GM12878 (cell line): ENCODE results near the gene CLCA2. TPM values are rescaled to one million over a fixed set of nuclear protein-coding genes. Genes with fewer than 3 reads are reported as not detected.

Experiments
- ATAC-seq: fragments of 200-7000 bp; cut with Tn5 transposase; 3 replicates; pipeline ENCODE4 v1.9.1; 2020; ENCODE audit warnings: mild to moderate bottlenecking, moderate library complexity
- BruUV-seq: library from RNA; stranded (reverse); fragments of 400-500 nt; replicated peaks from 2 replicates; lab custom pipeline; 2021; lab: Mats Ljungman, UMichigan
- CTCF ChIA-PET: fragments of 300-600 bp; sonication (Branson Sonifier 250); formaldehyde crosslinking; extraction: SDS; loops from one replicate; lab custom pipeline; 2021; ENCODE audit warnings: inconsistent platforms; lab: Yijun Ruan, JAX
- POLR2A ChIA-PET: fragments of 350-600 bp; formaldehyde crosslinking; extraction: SDS; loops from one replicate; lab custom pipeline; 2021; ENCODE audit warnings: inconsistent platforms; lab: Charles Lee
- RAD21 ChIA-PET: fragments of 300-600 bp; sonication (Branson Sonifier 250); formaldehyde crosslinking; loops from one replicate; lab custom pipeline; 2023; ENCODE audit warnings: antibody characterized with exemption; ENCODE audit not compliant: unreplicated experiment; lab: Charles Lee
- SMC1A ChIA-PET: fragments of 300-600 bp; sonication (Branson Sonifier 250); formaldehyde crosslinking; loops from one replicate; lab custom pipeline; 2023; ENCODE audit not compliant: unreplicated experiment, uncharacterized antibody; lab: Charles Lee
- DNase-seq: peaks from one replicate; pipeline ENCODE4 v3.0.0-alpha.2; 2011; ENCODE audit warnings: low read depth, low spot score
- FAIRE-seq: peaks from 3 replicates; lab custom pipeline; 2011; peaks lifted over from hg19 to GRCh38; lab: Jason Lieb, UNC
- H2AFZ ChIP-seq: 2 replicates; pipeline ENCODE4 v1.6.0; 2011; ENCODE audit warnings: low read depth, low read length, control low read depth; ENCODE audit not compliant: control insufficient read depth
- H3K27ac ChIP-seq: 2 replicates; pipeline ENCODE4 v1.5.1; 2011; ENCODE audit warnings: control low read depth; ENCODE audit not compliant: control insufficient read depth, insufficient read depth
- H3K27me3 ChIP-seq, 2 experiments: replicated peaks in 1 of 2; 2 replicates each; pipeline versions ENCODE4 v1.6.0 to v1.6.1; 2011; ENCODE audit warnings: low read length in 1 of 2; ENCODE audit not compliant: control insufficient read depth in 2 of 2, insufficient read depth in 2 of 2
- H3K36me3 ChIP-seq, 2 experiments: 2 replicates each; pipeline ENCODE4 v1.5.1; 2011; ENCODE audit warnings: low read length in 1 of 2; ENCODE audit not compliant: control insufficient read depth in 2 of 2, insufficient read depth in 2 of 2
- H3K4me1 ChIP-seq: 2 replicates; pipeline ENCODE4 v1.6.1; 2011; ENCODE audit warnings: mild to moderate bottlenecking, low read length, moderate library complexity, mixed read lengths; ENCODE audit not compliant: control insufficient read depth, insufficient read depth
- H3K4me2 ChIP-seq: 2 replicates; pipeline ENCODE4 v1.6.0; 2011; ENCODE audit warnings: control low read depth; ENCODE audit not compliant: control insufficient read depth, insufficient read depth
- H3K4me3 ChIP-seq: fragments of 200-600 bp; sonication (generic); 2 replicates; pipeline ENCODE4 v1.5.1; 2016
- H3K79me2 ChIP-seq: 2 replicates; pipeline ENCODE4 v1.6.0; 2011; ENCODE audit warnings: low read length; ENCODE audit not compliant: control insufficient read depth, insufficient read depth
- H3K9ac ChIP-seq: 2 replicates; pipeline ENCODE4 v1.8.0; 2011; ENCODE audit warnings: low read length, control low read depth, mixed read lengths; ENCODE audit not compliant: control insufficient read depth, insufficient read depth
- H3K9me3 ChIP-seq: replicated peaks from 3 replicates; pipeline ENCODE4 v1.5.1; 2011; ENCODE audit warnings: mild to moderate bottlenecking, low read length; ENCODE audit not compliant: control insufficient read depth, insufficient read depth
- H4K20me1 ChIP-seq: 2 replicates; pipeline ENCODE4 v1.6.0; 2011; ENCODE audit not compliant: control insufficient read depth, insufficient read depth
- CBX5 ChIP-seq: sonication (generic); IDR thresholded peaks from 2 replicates; pipeline ENCODE4 v1.6.1; 2016; ENCODE audit warnings: low read depth, moderate library complexity, mild to moderate bottlenecking, inconsistent platforms
- CHD1 ChIP-seq: IDR thresholded peaks from 2 replicates; pipeline ENCODE4 v1.6.1; 2012; ENCODE audit warnings: low read depth, low read length, improper control_type of control experiment
- E4F1 ChIP-seq: fragments of 450-650 bp; IDR thresholded peaks from 2 replicates; pipeline ENCODE4 v1.6.1; 2018; ENCODE audit warnings: borderline replicate concordance, mild to moderate bottlenecking; ENCODE audit not compliant: partially characterized antibody
- HCFC1 ChIP-seq: fragments of 150-350 bp; IDR thresholded peaks from 2 replicates; pipeline ENCODE4 v1.6.1; 2014; ENCODE audit warnings: low read length
- IKZF1 ChIP-seq: fragments of 450-650 bp; conservative IDR thresholded peaks from 2 replicates; pipeline ENCODE4 v1.6.1; 2017; ENCODE audit warnings: antibody characterized with exemption, mild to moderate bottlenecking
- IRF5 ChIP-seq: fragments of 450-650 bp; IDR thresholded peaks from 2 replicates; pipeline ENCODE4 v1.6.1; 2017; ENCODE audit warnings: borderline replicate concordance
- KDM1A ChIP-seq: fragments of 200-600 bp; sonication (generic); IDR thresholded peaks from 2 replicates; pipeline ENCODE4 v1.6.1; 2016; ENCODE audit warnings: borderline replicate concordance
- NFXL1 ChIP-seq: fragments of 450-650 bp; IDR thresholded peaks from 2 replicates; pipeline ENCODE4 v1.6.1; 2017; ENCODE audit warnings: antibody characterized with exemption, mild to moderate bottlenecking, borderline replicate concordance
- PAX8 ChIP-seq: fragments of 450-650 bp; IDR thresholded peaks from 2 replicates; pipeline ENCODE4 v1.6.1; 2017; ENCODE audit warnings: mild to moderate bottlenecking, moderate library complexity
- RELA ChIP-seq: fragments of 450-650 bp; IDR thresholded peaks from 2 replicates; pipeline ENCODE4 v1.8.0; 2014; ENCODE audit warnings: borderline replicate concordance; ENCODE audit not compliant: partially characterized antibody
- SMARCA5 ChIP-seq: fragments of 450-650 bp; IDR thresholded peaks from 2 replicates; pipeline ENCODE4 v1.6.1; 2017; ENCODE audit warnings: mild to moderate bottlenecking
- SMC3 ChIP-seq: IDR thresholded peaks from 2 replicates; pipeline ENCODE4 v1.6.1; 2011; ENCODE audit warnings: low read length, improper control_type of control experiment, borderline replicate concordance
- TARDBP ChIP-seq: IDR thresholded peaks from 2 replicates; pipeline ENCODE4 v1.6.1; 2016; ENCODE audit warnings: borderline replicate concordance
- TCF12 ChIP-seq: IDR thresholded peaks from 2 replicates; pipeline ENCODE4 v1.6.1; 2011; ENCODE audit warnings: low read depth, mild to moderate bottlenecking, low read length
- WRNIP1 ChIP-seq: IDR thresholded peaks from 2 replicates; pipeline ENCODE4 v1.6.1; 2011; ENCODE audit warnings: low read depth, low read length, improper control_type of control experiment, borderline replicate concordance
- YBX1 ChIP-seq: fragments of 450-650 bp; IDR thresholded peaks from 2 replicates; pipeline ENCODE4 v1.6.1; 2016; ENCODE audit warnings: antibody characterized with exemption
- YY1 ChIP-seq: IDR thresholded peaks from 2 replicates; pipeline ENCODE4 v1.6.1; 2011; ENCODE audit warnings: low read depth, mild to moderate bottlenecking, low read length
- ZSCAN29 ChIP-seq: fragments of 450-650 bp; IDR thresholded peaks from 2 replicates; pipeline ENCODE4 v1.6.1; 2017; ENCODE audit warnings: mild to moderate bottlenecking, moderate library complexity
- WGBS: methylation state at CpG from one replicate; pipeline ENCODE4 v1.1.6; 2016; ENCODE audit warnings: low lambda C conversion rate; ENCODE audit not compliant: insufficient replicate concordance, insufficient coverage; ENCODE audit errors: missing lambda C conversion rate; 5-methylcytosine and 5-hydroxymethylcytosine counted together
- in situ Hi-C: fragments of 300-500 bp; cut with MboI; formaldehyde crosslinking; loops from 9 replicates; pipeline ENCODE4 v1.14.3; 2018; ENCODE audit warnings: mixed read lengths
- intact Hi-C: fragments of 100-400 bp; cut with micrococcal nuclease; formaldehyde crosslinking; loops from one replicate; pipeline ENCODE4 v1.14.2; 2022; ENCODE audit not compliant: unreplicated experiment
- polyA plus RNA-seq, 11 experiments: library from polyadenylated mRNA; depleted of rRNA in 4 of 11; unstranded in 6 of 11; stranded (reverse) in 5 of 11; fragments of >200 nt; fragmentation: Nextera tagmentation in 4 of 11; fragmentation: Illumina TruSeq in 1 of 11; extraction: Ambion mirVana in 4 of 11; extraction: Trizol in 1 of 11; gene quantifications; 1 replicate in 1 of 11; 2 replicates in 10 of 11; pipeline versions ENCODE4 v1.2.1 to v1.2.3, GENCODE V29; 2011 to 2016; ENCODE audit warnings: inconsistent platforms in 2 of 11, missing spikeins in 2 of 11, low read depth in 1 of 11
- total RNA-seq, 4 experiments: library from RNA; depleted of rRNA in 3 of 4; stranded (reverse); fragments of >200 nt in 3 of 4; fragmentation: Illumina TruSeq in 1 of 4; extraction: Trizol in 1 of 4; gene quantifications; 2 replicates each; pipeline versions ENCODE4 v1.2.1 to v1.2.3, GENCODE V29; 2013 to 2021
- TF ChIP-seq, protein P1 (sequence below): fragments of 450-650 bp; IDR thresholded peaks from 2 replicates; pipeline ENCODE4 v1.6.1; 2016; ENCODE audit warnings: mild to moderate bottlenecking
- TF ChIP-seq, protein P2 (sequence below): IDR thresholded peaks from 2 replicates; pipeline ENCODE4 v1.6.1; 2011; ENCODE audit warnings: borderline replicate concordance, low read depth, mild to moderate bottlenecking, moderate library complexity, low read length; ENCODE audit not compliant: insufficient read depth, poor library complexity, severe bottlenecking

The CLCA2 gene
- total and polyA plus RNA-seq, 10 of the 15 experiments (the other 5 are each of a cell fraction or from before 2014, with no cell fraction given): 0.01 to 0.20 (median 0.08) TPM; not detected in 6

GRCh38 chr1:86449103-86449502 is 25.1 kb downstream of the CLCA2 start (continued):
- no peak for TF ChIP-seq SMC3

- TF ChIP-seq YY1 (no peak), SMARCA5 (no peak), PAX8 (no peak), YBX1 (no peak), KDM1A (no peak), TARDBP (no peak), CBX5 (no peak), WRNIP1 (no peak), NFXL1 (no peak), IKZF1 (no peak), TCF12 (no peak), HCFC1 (no peak), IRF5 (no peak), E4F1 (no peak), RELA (no peak), CHD1 (no peak), ZSCAN29 (no peak)
- TF ChIP-seq, protein P1, sequence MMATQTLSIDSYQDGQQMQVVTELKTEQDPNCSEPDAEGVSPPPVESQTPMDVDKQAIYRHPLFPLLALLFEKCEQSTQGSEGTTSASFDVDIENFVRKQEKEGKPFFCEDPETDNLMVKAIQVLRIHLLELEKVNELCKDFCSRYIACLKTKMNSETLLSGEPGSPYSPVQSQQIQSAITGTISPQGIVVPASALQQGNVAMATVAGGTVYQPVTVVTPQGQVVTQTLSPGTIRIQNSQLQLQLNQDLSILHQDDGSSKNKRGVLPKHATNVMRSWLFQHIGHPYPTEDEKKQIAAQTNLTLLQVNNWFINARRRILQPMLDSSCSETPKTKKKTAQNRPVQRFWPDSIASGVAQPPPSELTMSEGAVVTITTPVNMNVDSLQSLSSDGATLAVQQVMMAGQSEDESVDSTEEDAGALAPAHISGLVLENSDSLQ: no peak
- TF ChIP-seq, protein P2, sequence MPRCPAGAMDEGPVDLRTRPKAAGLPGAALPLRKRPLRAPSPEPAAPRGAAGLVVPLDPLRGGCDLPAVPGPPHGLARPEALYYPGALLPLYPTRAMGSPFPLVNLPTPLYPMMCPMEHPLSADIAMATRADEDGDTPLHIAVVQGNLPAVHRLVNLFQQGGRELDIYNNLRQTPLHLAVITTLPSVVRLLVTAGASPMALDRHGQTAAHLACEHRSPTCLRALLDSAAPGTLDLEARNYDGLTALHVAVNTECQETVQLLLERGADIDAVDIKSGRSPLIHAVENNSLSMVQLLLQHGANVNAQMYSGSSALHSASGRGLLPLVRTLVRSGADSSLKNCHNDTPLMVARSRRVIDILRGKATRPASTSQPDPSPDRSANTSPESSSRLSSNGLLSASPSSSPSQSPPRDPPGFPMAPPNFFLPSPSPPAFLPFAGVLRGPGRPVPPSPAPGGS: no peak
- RAD21 ChIA-PET: no interaction called here
- CTCF ChIA-PET: interaction anchor here (1.9 to 2.6 kb wide), 2 partner anchors 21 to 23 kb away, joined by 4 to 6 read pairs; no protein-coding TSS in a partner anchor
- no peaks in the 10 kb centered on the region for H3K36me3 ChIP-seq
- H3K9me3 ChIP-seq: no peaks in the 10 kb centered on the region
- no peaks in the 10 kb centered on the region for H3K27me3 ChIP-seq
- no peak overlapping the region for H2AFZ ChIP-seq
- intact Hi-C loops (no loop called here), in situ Hi-C loops (no loop called here)
- no TSS peak for BruUV-seq
- H3K4me3 ChIP-seq: no peak overlapping the region
- H3K79me2 ChIP-seq: no peaks in the 10 kb centered on the region
- POLR2A ChIA-PET: no interaction called here
- DNase-seq: no peak
- SMC1A ChIA-PET: no interaction called here
- H4K20me1 ChIP-seq: no peaks in the 10 kb centered on the region
- 13% methylated on average over 3 of the region's 3 CpGs for WGBS
- no peak overlapping the region for H3K9ac ChIP-seq
- H3K4me2 ChIP-seq: no peak overlapping the region
- no peaks in the 10 kb centered on the region for H3K4me1 ChIP-seq
- FAIRE-seq: no peak
- no peak; the same call in 2 of the 3 replicates for ATAC-seq
- H3K27ac ChIP-seq: no peak overlapping the region
Observed at GRCh38 chr1:86450847-86451246, 26.9 kb downstream of the CLCA2 start.
